ENCODE data around the gene CNIH3. TPM values are rescaled to one million over a fixed set of nuclear protein-coding genes. Genes with fewer than 3 reads are reported as not detected.

CNIH3 gene
- total RNA-seq, 2 experiments from 2014 or later, result 1.8 to 2.5 TPM

GRCh38 chr1:224679606-224680005, 63.5 kb downstream of the CNIH3 start:
- ChIA-PET CTCF (no interaction called here), POLR2A (no interaction called here)
- Histone ChIP-seq H3K36me3 (ENCODE audit: insufficient read depth, low read length) (no peaks in the 10 kb centered on the region), H3K9me3 (ENCODE audit: control insufficient read depth in 1 of 2, insufficient read depth in 1 of 2, low read length in 2 of 2) (no peaks in the 10 kb centered on the region), H3K4me3 (ENCODE audit: low read length) (no peak overlapping the region), H3K4me1 (ENCODE audit: insufficient read depth, low read length) (no peaks in the 10 kb centered on the region), H3K27ac (ENCODE audit: low read depth in 1 of 2, low read length in 2 of 2) (no peak overlapping the region), H3K27me3 (ENCODE audit: control insufficient read depth in 1 of 2, insufficient read depth in 2 of 2, low read length in 2 of 2) (no peaks in the 10 kb centered on the region)
- DNase-seq (no peak), ATAC-seq (ENCODE audit: poor library complexity) (no peak)
- Mint-ChIP-seq H3K27me3 (no peaks in the 10 kb centered on the region), H3K4me1 (ENCODE audit: low read depth) (no peaks in the 10 kb centered on the region), H3K36me3 (ENCODE audit: low read depth) (no peaks in the 10 kb centered on the region), H3K4me3 (no peak overlapping the region), H3K27ac (no peak overlapping the region), H3K9me3 (no peaks in the 10 kb centered on the region)
- TF ChIP-seq CTCF (IDR thresholded peaks at IDR 0.05), result no peak
- intact Hi-C loops (cut with DNase I, micrococcal nuclease), result no loop called here

- POLR2A ChIA-PET, result no interaction called here
- Mint-ChIP-seq H3K27me3 (peaks cover 3% of the 10 kb centered on the region), H3K4me1 (ENCODE audit: low read depth) (no peaks in the 10 kb centered on the region), H3K27ac (no peak overlapping the region), H3K36me3 (ENCODE audit: low read depth) (no peaks in the 10 kb centered on the region), H3K4me3 (no peak overlapping the region), H3K9me3 (no peaks in the 10 kb centered on the region)
- no peak for ATAC-seq (ENCODE audit: poor library complexity)
- no peak for TF ChIP-seq CTCF (IDR thresholded peaks at IDR 0.05)
- Histone ChIP-seq H3K4me1 (ENCODE audit: insufficient read depth, low read length) (no peaks in the 10 kb centered on the region), H3K27ac (ENCODE audit: low read depth in 1 of 2, low read length in 2 of 2) (no peak overlapping the region), H3K4me3 (ENCODE audit: low read length) (no peak overlapping the region), H3K27me3 (ENCODE audit: control insufficient read depth in 1 of 2, insufficient read depth in 2 of 2, low read length in 2 of 2) (no peaks in the 10 kb centered on the region), H3K36me3 (ENCODE audit: insufficient read depth, low read length) (no peaks in the 10 kb centered on the region), H3K9me3 (ENCODE audit: control insufficient read depth in 1 of 2, insufficient read depth in 1 of 2, low read length in 2 of 2) (peaks cover 0 to 4% of the 10 kb centered on the region in 2 experiments)
- intact Hi-C loops (cut with DNase I, micrococcal nuclease), result no loop called here
- CTCF ChIA-PET, result no interaction called here
- no peak for DNase-seq
These were observed 65.7 kb downstream of the CNIH3 start for GRCh38 chr1:224681816-224682215.

- ATAC-seq (ENCODE audit: poor library complexity), result no peak
- H3K4me3 Mint-ChIP-seq, result no peak overlapping the region
- POLR2A ChIA-PET, result no interaction called here
These were observed 67.8 kb downstream of the CNIH3 start for GRCh38 chr1:224683936-224684335.

More at GRCh38 chr1:224683936-224684335, 67.8 kb downstream of the CNIH3 start:
- no peaks in the 10 kb centered on the region for H3K4me1 ChIP-seq (ENCODE audit: insufficient read depth, low read length)
- Mint-ChIP-seq H3K27ac (no peak overlapping the region), H3K9me3 (no peaks in the 10 kb centered on the region), H3K36me3 (ENCODE audit: low read depth) (no peaks in the 10 kb centered on the region), H3K27me3 (peaks cover 3% of the 10 kb centered on the region), H3K4me1 (ENCODE audit: low read depth) (no peaks in the 10 kb centered on the region)
- H3K9me3 ChIP-seq (ENCODE audit: control insufficient read depth in 1 of 2, insufficient read depth in 1 of 2, low read length in 2 of 2), result peaks cover 0 to 5% of the 10 kb centered on the region in 2 experiments
- no peaks in the 10 kb centered on the region for H3K36me3 ChIP-seq (ENCODE audit: insufficient read depth, low read length)
- TF ChIP-seq CTCF (IDR thresholded peaks at IDR 0.05), result no peak
- H3K27me3 ChIP-seq (ENCODE audit: control insufficient read depth in 1 of 2, insufficient read depth in 2 of 2, low read length in 2 of 2), result no peaks in the 10 kb centered on the region
- CTCF ChIA-PET, result no interaction called here
- no peak overlapping the region for H3K27ac ChIP-seq (ENCODE audit: low read depth in 1 of 2, low read length in 2 of 2)
- DNase-seq, result no peak
- intact Hi-C loops (cut with DNase I, micrococcal nuclease), result no loop called here
- H3K4me3 ChIP-seq (ENCODE audit: low read length), result no peak overlapping the region
